ENCODE results near the gene MYO19.

Gene MYO19

DNA sequence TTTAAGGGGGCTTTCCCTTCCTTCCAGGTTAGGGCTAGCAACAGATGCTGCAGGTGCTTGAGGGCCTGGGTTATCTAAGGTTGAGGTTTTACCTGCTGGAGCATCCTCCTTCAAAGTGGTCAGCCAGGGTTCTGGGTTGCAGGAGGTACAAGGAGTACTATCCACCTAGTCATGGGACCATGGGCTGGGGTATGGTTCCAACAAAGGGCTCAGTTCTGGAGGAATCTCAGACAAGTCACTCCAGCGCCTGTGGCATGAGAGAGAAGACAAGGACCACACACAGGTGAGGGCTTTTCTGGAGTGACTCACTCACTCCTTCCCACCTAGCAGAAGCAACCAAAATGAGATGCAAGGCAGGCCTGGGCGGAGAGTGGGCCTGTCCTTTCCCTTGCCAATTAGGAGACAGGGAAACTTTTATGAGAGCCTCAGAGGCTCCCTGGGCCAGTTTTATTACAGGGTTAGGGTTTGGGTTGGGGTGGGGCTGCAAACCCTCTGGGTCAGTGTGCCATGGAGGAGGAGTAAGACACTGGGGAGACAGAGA is 2.2 kb downstream of the MYO19 start:
- Histone ChIP-seq H3K9me2 (replicated peaks; ENCODE audit: low read depth, low read length) (no peaks in the 10 kb centered on the region), H3K4me2 (ENCODE audit: low read depth, low read length, poor library complexity, severe bottlenecking) (peak overlapping the region; percentile 88), H3K79me2 (ENCODE audit: insufficient read depth, low read length) (peaks cover 52% of the 10 kb centered on the region), H3K27me3 (ENCODE audit: insufficient read depth, low read length, poor library complexity, severe bottlenecking) (no peaks in the 10 kb centered on the region), H3F3A (ENCODE audit: low read depth) (no peaks in the 10 kb centered on the region), H3K4me1 (ENCODE audit: insufficient read depth, low read length, poor library complexity, severe bottlenecking) (peaks cover 47% of the 10 kb centered on the region), H3K4me3 (ENCODE audit: low read length, poor library complexity, severe bottlenecking) (peak overlapping the region; percentile 97), H4K20me1 (ENCODE audit: insufficient read depth, low read length, poor library complexity, severe bottlenecking) (peaks cover 13% of the 10 kb centered on the region), H2AFZ (ENCODE audit: low read length) (no peak overlapping the region), H3K36me3 (ENCODE audit: insufficient read depth, low read length) (peaks cover 16% of the 10 kb centered on the region; the same call in 1 of the 2 replicates), H3K9ac (ENCODE audit: low read depth, low read length, poor library complexity, severe bottlenecking) (peak overlapping the region; percentile 46), H3K9me3 (ENCODE audit: insufficient read depth, low read depth, low read length) (no peaks in the 10 kb centered on the region)
- TF ChIP-seq, protein P1, sequence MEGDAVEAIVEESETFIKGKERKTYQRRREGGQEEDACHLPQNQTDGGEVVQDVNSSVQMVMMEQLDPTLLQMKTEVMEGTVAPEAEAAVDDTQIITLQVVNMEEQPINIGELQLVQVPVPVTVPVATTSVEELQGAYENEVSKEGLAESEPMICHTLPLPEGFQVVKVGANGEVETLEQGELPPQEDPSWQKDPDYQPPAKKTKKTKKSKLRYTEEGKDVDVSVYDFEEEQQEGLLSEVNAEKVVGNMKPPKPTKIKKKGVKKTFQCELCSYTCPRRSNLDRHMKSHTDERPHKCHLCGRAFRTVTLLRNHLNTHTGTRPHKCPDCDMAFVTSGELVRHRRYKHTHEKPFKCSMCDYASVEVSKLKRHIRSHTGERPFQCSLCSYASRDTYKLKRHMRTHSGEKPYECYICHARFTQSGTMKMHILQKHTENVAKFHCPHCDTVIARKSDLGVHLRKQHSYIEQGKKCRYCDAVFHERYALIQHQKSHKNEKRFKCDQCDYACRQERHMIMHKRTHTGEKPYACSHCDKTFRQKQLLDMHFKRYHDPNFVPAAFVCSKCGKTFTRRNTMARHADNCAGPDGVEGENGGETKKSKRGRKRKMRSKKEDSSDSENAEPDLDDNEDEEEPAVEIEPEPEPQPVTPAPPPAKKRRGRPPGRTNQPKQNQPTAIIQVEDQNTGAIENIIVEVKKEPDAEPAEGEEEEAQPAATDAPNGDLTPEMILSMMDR (conservative IDR thresholded peaks at IDR 0.05; ENCODE audit: low read length): no peak
- no peak for TF ChIP-seq EZH2phosphoT487 (IDR thresholded peaks at IDR 0.05; ENCODE audit: borderline replicate concordance)

DNA sequence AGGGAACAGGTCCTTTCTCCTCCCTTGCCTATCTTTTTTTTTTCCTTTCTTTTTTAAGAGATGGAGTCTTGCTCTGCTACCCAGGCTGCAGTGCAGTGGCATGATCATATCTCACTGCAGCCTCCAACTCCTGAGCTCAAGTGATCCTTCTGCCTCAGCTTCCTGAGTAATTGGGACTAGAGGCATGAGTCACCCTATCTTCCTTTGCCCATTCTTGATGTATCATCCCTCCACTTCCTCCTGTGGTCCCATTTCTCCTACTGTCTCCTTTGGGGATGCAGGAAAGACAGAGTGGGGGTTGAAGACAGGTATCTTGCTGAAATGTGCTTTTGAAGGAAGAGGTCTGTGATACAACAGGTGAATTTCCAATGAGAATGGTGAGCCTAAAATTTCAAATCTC is 5.5 kb downstream of the MYO19 start:
- Histone ChIP-seq H3K79me2 (ENCODE audit: insufficient read depth, low read length) (peaks cover 30% of the 10 kb centered on the region), H3K27me3 (ENCODE audit: insufficient read depth, low read length, poor library complexity, severe bottlenecking) (no peaks in the 10 kb centered on the region), H3K36me3 (ENCODE audit: insufficient read depth, low read length) (peaks cover 43% of the 10 kb centered on the region; the same call in 1 of the 2 replicates), H2AFZ (ENCODE audit: low read length) (no peak overlapping the region), H3K4me1 (ENCODE audit: insufficient read depth, low read length, poor library complexity, severe bottlenecking) (peaks cover 37% of the 10 kb centered on the region), H3K9me2 (replicated peaks; ENCODE audit: low read depth, low read length) (no peaks in the 10 kb centered on the region), H3K4me3 (ENCODE audit: low read length, poor library complexity, severe bottlenecking) (no peak overlapping the region), H3F3A (ENCODE audit: low read depth) (no peaks in the 10 kb centered on the region), H3K9ac (ENCODE audit: low read depth, low read length, poor library complexity, severe bottlenecking) (no peak overlapping the region), H3K9me3 (ENCODE audit: insufficient read depth, low read depth, low read length) (no peaks in the 10 kb centered on the region), H4K20me1 (ENCODE audit: insufficient read depth, low read length, poor library complexity, severe bottlenecking) (peaks cover 13% of the 10 kb centered on the region), H3K4me2 (ENCODE audit: low read depth, low read length, poor library complexity, severe bottlenecking) (no peak overlapping the region)
- TF ChIP-seq EZH2phosphoT487 (IDR thresholded peaks at IDR 0.05; ENCODE audit: borderline replicate concordance): no peak
- TF ChIP-seq, protein P1 (conservative IDR thresholded peaks at IDR 0.05; ENCODE audit: low read length): no peak

DNA sequence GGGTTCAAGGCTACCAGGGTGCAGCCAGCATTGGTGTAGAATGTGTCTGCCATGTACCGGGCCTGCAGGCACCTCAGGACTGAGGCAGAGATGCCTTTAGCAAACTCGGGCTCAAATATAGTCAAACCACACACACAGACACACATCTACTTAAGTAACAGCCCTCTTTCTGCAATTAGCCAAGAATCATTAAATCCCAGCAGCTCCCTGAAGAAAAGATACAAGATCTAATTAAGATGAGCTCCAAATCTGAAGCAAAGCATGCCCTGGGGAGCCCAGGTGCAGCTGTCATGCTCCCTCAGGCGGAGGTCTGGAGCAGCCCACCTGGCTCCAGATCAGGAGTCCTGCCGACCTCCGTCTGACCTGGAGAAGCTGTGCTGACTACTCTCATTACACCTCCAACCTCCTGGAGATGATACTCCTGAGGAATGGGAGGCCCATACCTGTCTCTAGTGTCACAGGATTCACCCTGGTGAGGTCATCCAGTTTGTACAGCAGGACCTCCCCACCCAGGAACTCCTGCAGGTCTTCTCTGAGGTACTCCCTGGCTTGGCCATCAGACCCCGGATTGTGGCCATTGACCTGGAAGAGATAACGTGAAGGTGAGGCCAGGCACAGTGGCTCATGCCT is 6.9 kb downstream of the MYO19 start:
- Histone ChIP-seq H3K9me2 (replicated peaks; ENCODE audit: low read depth, low read length) (no peaks in the 10 kb centered on the region), H3K27me3 (ENCODE audit: insufficient read depth, low read length, poor library complexity, severe bottlenecking) (no peaks in the 10 kb centered on the region), H4K20me1 (ENCODE audit: insufficient read depth, low read length, poor library complexity, severe bottlenecking) (peaks cover 12% of the 10 kb centered on the region), H3K4me1 (ENCODE audit: insufficient read depth, low read length, poor library complexity, severe bottlenecking) (peaks cover 24% of the 10 kb centered on the region), H3K9me3 (ENCODE audit: insufficient read depth, low read depth, low read length) (no peaks in the 10 kb centered on the region), H3K36me3 (ENCODE audit: insufficient read depth, low read length) (peaks cover 46% of the 10 kb centered on the region; the same call in 1 of the 2 replicates), H3F3A (ENCODE audit: low read depth) (no peaks in the 10 kb centered on the region), H3K79me2 (ENCODE audit: insufficient read depth, low read length) (peaks cover 17% of the 10 kb centered on the region; the same call in 1 of the 2 replicates), H3K4me2 (ENCODE audit: low read depth, low read length, poor library complexity, severe bottlenecking) (no peak overlapping the region), H3K4me3 (ENCODE audit: low read length, poor library complexity, severe bottlenecking) (no peak overlapping the region), H3K9ac (ENCODE audit: low read depth, low read length, poor library complexity, severe bottlenecking) (no peak overlapping the region), H2AFZ (ENCODE audit: low read length) (no peak overlapping the region)
- TF ChIP-seq EZH2phosphoT487 (IDR thresholded peaks at IDR 0.05; ENCODE audit: borderline replicate concordance): no peak
- TF ChIP-seq, protein P1 (conservative IDR thresholded peaks at IDR 0.05; ENCODE audit: low read length): no peak
